GM21528 (cell line): ENCODE measurements around the gene EIF3K.
"Not testable (repeated sequence)": the region's sequence is repeated elsewhere in the genome, so short reads cannot be mapped to it uniquely, and the experiment has no call there.

Source experiments
- ATAC-seq: cut with Tn5 transposase; IDR thresholded peaks from one replicate; pipeline ENCODE4 v1.9.1; 2021; ENCODE audit warnings: mild to moderate bottlenecking, moderate library complexity; ENCODE audit not compliant: unreplicated experiment, low FRiP score

The EIF3K gene

GRCh38 chr19:38618590-38619360 is at the start of gene EIF3K:
Gene EIF3K, plus strand, starts transcription at chr19:38619188. Its CDS starts 81 bp downstream, at chr19:38619269.
- ATAC-seq: peak; percentile 71

GRCh38 chr19:38569368-38569983 is 49.5 kb upstream of the EIF3K start:
- ATAC-seq: no peak

GRCh38 chr19:38571682-38572081 is 47.3 kb upstream of the EIF3K start:
- no peak for ATAC-seq

- ATAC-seq: no peak
These were observed 41.2 kb upstream of the EIF3K start for GRCh38 chr19:38577826-38578225.

GRCh38 chr19:38579304-38579703 is 39.7 kb upstream of the EIF3K start:
- ATAC-seq: not testable (repeated sequence)

- no peak for ATAC-seq
These were observed 38.9 kb upstream of the EIF3K start for GRCh38 chr19:38580080-38580479.

GRCh38 chr19:38583219-38583984 is 35.6 kb upstream of the EIF3K start:
- ATAC-seq: peak; percentile 70

DNA sequence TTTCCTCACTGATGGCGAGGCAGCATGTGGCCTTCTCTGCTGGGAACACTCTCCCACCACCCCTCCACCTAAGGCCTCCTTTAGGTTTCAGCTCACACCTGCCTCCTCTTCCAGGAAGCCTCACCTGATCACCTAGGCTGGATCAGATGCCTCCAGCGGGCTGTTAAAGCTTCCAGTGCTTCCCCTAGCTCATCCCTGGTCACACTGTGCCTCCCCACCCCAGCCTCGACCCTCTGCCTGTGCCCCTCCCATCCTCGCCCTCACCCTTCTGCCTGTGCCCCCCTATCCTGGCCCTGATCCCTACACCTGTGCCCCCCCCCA is 35.0 kb upstream of the EIF3K start:
- no peak for ATAC-seq

GRCh38 chr19:38587562-38587961 is 31.4 kb upstream of the EIF3K start:
- ATAC-seq: no peak

GRCh38 chr19:38588041-38588440 is 30.9 kb upstream of the EIF3K start:
- no peak for ATAC-seq

GRCh38 chr19:38592940-38593339 is 26.0 kb upstream of the EIF3K start:
- no peak for ATAC-seq

- ATAC-seq: no peak
These were observed 22.7 kb upstream of the EIF3K start for GRCh38 chr19:38596057-38596981.

- no peak for ATAC-seq
These were observed 21.9 kb upstream of the EIF3K start for GRCh38 chr19:38597075-38597474.

DNA sequence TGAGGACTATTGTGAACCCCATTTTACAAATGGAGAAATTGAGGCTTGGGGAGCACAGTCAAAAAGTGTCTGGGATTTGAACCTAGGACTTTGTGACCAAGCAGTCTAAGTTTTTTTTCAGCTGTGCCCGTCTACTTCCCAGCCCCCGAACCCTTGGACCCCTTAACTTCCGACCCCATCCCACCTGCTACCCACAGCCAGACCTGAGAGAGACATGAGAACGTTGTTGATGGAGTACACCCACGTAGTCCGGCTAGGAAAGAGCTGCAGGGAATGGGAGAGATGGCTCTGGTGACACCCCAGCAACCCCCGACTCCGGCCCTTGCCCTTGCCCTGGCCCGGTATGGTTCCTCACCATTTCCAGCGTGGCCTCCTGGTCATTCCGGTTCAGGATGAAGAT is 19.3 kb upstream of the EIF3K start:
- ATAC-seq: no peak

DNA sequence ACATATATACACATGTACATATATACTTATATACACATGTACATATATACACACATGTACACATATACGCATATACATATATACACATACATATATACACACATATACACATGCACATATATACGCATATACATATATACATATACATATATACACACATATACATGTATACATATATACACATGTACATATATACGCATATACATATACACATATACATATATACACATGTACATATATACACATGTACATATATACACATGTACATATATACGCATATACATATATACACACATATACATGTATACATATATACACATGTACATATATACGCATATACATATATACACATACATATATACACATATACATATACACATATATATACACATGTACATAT is 16.1 kb upstream of the EIF3K start:
- not testable (repeated sequence) for ATAC-seq

GRCh38 chr19:38606131-38606530 is 12.9 kb upstream of the EIF3K start:
- ATAC-seq: no peak

DNA sequence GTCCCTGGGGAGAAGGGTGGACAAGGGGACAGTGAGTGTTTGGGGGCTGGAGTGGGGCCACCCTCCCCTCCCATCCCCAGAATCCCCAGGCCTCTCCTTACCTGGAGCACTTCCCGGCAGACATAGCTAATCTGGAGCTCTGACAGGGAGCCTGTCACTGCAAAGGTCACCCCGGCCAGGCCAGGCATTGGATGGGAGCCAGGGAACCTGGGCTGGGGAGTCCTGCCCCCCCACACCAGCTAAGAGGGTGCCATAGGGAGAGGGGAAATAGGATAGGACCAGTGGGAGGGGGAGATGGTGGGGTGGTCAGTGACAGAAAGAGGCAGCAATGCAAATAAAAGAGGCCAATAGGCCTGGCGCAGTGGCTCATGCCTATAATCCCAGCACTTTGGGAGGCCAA is 4.7 kb upstream of the EIF3K start:
- no peak for ATAC-seq

DNA sequence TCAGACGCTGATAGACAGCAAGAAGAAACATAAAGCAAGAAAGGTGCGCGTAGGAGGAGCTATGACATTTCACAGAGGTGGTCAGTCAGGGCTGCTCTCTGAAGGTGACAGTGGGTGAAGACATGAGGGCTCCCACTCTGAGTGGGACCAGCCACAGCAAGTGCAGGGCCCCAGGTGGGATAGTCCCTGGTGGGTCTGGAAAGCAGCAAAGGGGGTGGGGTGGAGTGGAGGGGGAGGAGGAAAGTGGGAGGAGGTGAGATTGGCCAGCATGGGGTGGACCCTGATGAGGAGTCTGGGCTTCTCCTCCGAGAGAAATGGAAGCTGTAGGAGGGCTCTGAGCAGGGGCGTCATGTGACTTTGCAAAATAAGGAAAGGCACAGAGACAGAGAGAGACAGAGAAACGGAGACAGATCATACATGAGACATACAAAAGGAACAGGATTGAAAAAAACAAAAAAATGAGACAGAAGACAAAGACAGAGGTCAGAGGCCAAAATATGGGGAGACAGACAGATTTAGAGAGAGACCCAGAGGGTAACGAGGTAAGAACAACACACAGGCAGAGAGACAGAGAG is 3.9 kb upstream of the EIF3K start:
- no peak for ATAC-seq

DNA sequence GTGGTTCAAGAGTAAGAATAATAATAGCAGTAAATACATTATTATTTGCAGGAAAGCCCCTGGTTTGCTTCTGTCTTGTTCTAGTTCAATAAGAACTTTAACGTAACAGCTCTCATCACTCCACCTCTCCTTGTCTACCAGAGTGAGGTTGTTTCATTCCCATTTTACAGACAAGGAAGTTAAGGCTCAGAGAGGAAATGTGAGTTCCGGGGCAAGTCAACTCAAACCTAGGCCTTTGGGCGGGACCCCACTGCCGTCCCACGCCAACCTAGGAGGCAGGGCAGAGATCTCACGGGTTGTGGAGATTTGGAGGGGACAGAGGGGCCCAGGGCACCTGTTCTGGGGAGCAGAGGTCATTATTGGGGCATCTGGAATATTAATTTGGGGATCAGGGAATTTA is 2.7 kb upstream of the EIF3K start:
- no peak for ATAC-seq

- no peak for ATAC-seq
These were observed 1.7 kb upstream of the EIF3K start for GRCh38 chr19:38617283-38617763.
